Rectal smooth muscle tissue (tissue), 1 donor: ENCODE measurements around the gene ENPP7.

Experiments used
- H3K27ac ChIP-seq: one replicate; pipeline ENCODE4 v1.7.0; 2013; ENCODE audit warnings: low read depth, low read length, inconsistent platforms
- H3K27me3 ChIP-seq: one replicate; pipeline ENCODE4 v1.7.0; 2013; ENCODE audit warnings: low read length; ENCODE audit not compliant: control insufficient read depth, insufficient read depth
- H3K36me3 ChIP-seq: one replicate; pipeline ENCODE4 v1.7.0; 2013; ENCODE audit warnings: low read length; ENCODE audit not compliant: control insufficient read depth, insufficient read depth
- H3K4me1 ChIP-seq: one replicate; pipeline ENCODE4 v1.7.0; 2013; ENCODE audit warnings: low read length; ENCODE audit not compliant: control insufficient read depth, insufficient read depth
- H3K4me3 ChIP-seq: one replicate; pipeline ENCODE4 v1.7.0; 2013; ENCODE audit warnings: low read length
- H3K9ac ChIP-seq: one replicate; pipeline ENCODE4 v1.7.0; 2013; ENCODE audit warnings: low read length

The ENPP7 gene

DNA sequence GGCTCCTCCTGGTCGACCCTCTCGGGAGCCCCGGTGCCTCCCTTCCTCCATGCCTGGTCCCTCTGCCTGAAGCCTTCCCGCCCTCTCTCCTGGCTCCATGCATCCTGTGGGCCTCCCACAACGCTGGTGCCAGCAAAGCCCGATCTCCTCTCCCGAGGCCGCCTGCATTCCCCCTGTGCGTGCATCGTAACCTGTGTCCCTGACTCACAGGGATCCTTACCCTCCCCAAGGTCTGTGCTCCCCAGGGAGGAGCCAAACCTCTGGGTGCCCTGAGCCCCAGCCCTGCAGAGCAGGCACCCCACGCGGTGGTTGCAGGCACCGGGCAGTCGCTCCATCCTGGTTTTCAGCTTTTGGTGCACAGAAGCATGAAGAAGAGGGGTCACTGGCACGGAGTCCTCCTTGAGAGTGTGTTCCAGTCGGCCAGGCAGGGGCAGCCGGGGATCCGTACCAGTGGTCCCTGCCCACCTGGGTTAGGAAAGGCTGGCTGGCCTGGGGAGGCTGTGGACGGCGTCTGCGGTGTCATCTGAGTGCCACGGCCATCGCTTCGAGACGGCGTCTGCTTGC lies 1.8 kb upstream of the ENPP7 start:
- no peak overlapping the region for H3K27ac ChIP-seq
- no peaks in the 10 kb centered on the region for H3K27me3 ChIP-seq
- no peaks in the 10 kb centered on the region for H3K4me1 ChIP-seq
- H3K9ac ChIP-seq: no peak overlapping the region
- H3K36me3 ChIP-seq: no peaks in the 10 kb centered on the region
- peak overlapping the region; percentile 44 for H3K4me3 ChIP-seq

DNA sequence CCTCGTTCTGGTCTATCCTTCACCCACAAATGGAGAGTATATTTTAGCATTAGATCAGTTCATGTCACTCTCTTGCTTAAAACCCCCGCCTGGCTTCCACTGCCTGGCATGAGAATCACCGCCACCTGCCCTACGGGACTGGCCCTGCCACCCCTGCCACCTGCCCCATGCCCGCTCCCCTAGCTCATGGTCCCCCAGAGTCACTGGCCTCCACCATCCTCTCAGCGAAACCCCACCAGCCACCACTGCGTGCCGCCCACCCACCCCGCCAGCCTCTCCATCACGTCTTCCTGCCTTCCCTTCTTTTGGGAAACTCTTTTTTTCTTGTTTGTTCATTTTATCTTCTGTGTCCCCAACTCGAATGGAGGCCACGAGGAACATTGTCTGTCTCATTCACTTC lies 982 bp upstream of the ENPP7 start:
- H3K9ac ChIP-seq: no peak overlapping the region
- no peak overlapping the region for H3K4me3 ChIP-seq
- no peaks in the 10 kb centered on the region for H3K27me3 ChIP-seq
- H3K27ac ChIP-seq: no peak overlapping the region
- H3K36me3 ChIP-seq: no peaks in the 10 kb centered on the region
- H3K4me1 ChIP-seq: no peaks in the 10 kb centered on the region

DNA sequence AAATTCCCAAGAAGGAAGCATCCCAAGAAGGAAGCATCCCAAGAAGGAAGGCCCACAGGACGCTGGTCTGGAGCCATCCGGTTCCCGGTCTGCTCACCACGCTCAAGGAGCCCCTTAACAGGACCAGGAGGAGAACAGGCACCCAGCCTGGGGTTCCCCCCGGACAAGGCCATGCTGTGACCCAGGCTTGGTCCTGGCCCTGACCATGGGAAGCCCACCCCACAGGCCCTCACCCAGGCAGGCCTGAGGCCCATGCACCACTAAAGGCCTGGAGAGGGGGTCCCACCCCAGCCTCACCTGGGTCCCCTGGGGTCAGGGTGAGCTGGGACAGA lies 340 bp upstream of the ENPP7 start:
- Histone ChIP-seq H3K36me3 (no peaks in the 10 kb centered on the region), H3K9ac (no peak overlapping the region), H3K4me1 (no peaks in the 10 kb centered on the region), H3K4me3 (no peak overlapping the region), H3K27ac (no peak overlapping the region), H3K27me3 (no peaks in the 10 kb centered on the region)

DNA sequence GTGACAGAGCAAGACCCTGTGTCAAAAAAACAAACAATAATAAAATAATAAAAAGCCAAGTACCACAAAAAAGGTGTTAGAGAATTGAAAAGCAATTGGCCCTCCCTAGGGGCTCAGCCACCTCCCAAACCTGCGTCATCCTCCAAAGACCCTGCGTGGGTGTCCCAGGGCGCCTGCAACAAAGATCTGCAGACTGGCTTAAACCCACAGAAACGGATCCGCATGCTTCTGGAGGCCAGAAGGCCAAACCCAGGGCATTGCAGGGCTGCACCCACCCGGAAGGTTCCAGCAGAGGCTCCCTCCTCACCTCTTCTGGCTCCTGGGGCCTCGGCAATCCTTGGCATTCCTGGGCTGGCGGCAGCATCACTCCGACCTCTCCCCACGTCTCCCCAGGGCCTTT lies 1.5 kb downstream of the ENPP7 start:
- Histone ChIP-seq H3K27ac (no peak overlapping the region), H3K9ac (no peak overlapping the region), H3K36me3 (no peaks in the 10 kb centered on the region), H3K27me3 (no peaks in the 10 kb centered on the region), H3K4me3 (peak overlapping the region; percentile 52), H3K4me1 (no peaks in the 10 kb centered on the region)

DNA sequence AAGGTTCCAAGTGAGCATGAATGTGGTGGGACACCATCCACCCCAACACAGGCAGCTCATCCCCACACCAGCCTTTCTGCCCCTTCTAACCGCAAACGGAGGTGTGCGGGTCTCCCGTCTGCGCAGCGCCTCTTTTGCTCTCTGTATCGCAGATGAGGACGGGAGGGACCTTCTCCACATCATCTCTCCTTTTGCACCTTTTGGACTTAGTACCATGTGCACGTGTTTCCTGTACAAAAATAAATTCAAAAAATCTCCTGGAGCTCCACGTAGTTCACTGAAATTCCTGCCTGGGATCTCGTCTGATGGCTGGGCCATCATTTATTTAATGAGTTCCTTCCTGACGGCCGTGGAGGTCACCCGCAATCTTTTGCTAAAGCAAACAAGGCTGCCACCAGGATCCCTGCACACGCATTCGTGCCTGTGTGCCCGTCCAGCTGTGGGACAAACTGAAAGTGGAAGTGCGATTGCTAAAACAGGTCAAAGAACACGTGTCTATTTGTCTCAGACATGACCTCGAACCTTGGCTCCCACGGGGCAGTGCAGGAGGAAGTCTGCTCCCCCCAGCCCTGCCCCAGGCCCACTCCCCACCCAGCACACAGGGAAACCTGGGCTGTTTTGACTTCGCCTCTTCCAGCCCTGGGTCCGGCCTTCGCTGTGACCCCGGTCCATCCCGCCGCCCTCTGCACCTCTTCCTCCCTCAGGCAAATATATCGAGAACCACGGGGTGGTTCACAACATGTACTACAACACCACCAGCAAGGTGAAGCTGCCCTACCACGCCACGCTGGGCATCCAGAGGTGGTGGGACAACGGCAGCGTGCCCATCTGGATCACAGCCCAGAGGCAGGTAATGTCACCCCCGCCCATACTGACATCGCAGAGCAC lies 2.3 kb downstream of the ENPP7 start:
- H3K9ac ChIP-seq: no peak overlapping the region
- no peak overlapping the region for H3K27ac ChIP-seq
- no peaks in the 10 kb centered on the region for H3K36me3 ChIP-seq
- no peaks in the 10 kb centered on the region for H3K4me1 ChIP-seq
- peak overlapping the region; percentile 52 for H3K4me3 ChIP-seq
- peaks cover 3% of the 10 kb centered on the region for H3K27me3 ChIP-seq

DNA sequence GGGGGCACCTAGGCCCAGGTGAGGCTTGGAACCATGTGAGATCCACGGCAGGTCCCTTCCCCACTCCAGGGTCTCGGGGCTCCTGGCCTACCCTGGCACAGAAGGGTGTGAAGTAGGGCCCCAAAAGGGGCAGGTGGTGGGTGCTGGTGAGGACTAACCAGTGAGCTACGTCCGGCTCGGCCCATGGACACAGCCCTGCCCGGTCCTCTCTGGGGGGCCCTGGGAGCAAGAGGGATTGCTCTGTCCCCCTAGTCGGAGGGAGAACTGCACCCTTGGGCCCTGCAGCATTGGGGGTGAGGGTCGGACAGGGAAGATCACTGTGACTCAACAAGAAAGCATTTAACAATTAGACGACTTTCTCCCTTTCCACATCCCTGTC lies 2.9 kb downstream of the ENPP7 start:
- H3K27me3 ChIP-seq: peaks cover 4% of the 10 kb centered on the region
- H3K4me3 ChIP-seq: peak overlapping the region; percentile 0
- H3K27ac ChIP-seq: no peak overlapping the region
- no peak overlapping the region for H3K9ac ChIP-seq
- no peaks in the 10 kb centered on the region for H3K36me3 ChIP-seq
- no peaks in the 10 kb centered on the region for H3K4me1 ChIP-seq

DNA sequence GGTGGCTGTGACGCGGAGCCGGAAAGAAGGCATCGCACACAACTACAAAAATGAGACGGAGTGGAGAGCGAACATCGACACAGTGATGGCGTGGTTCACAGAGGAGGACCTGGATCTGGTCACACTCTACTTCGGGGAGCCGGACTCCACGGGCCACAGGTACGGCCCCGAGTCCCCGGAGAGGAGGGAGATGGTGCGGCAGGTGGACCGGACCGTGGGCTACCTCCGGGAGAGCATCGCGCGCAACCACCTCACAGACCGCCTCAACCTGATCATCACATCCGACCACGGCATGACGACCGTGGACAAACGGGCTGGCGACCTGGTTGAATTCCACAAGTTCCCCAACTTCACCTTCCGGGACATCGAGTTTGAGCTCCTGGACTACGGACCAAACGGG lies 4.4 kb downstream of the ENPP7 start:
- no peak overlapping the region for H3K27ac ChIP-seq
- no peaks in the 10 kb centered on the region for H3K36me3 ChIP-seq
- no peak overlapping the region for H3K9ac ChIP-seq
- H3K4me1 ChIP-seq: no peaks in the 10 kb centered on the region
- peaks cover 6% of the 10 kb centered on the region for H3K27me3 ChIP-seq
- H3K4me3 ChIP-seq: no peak overlapping the region

DNA sequence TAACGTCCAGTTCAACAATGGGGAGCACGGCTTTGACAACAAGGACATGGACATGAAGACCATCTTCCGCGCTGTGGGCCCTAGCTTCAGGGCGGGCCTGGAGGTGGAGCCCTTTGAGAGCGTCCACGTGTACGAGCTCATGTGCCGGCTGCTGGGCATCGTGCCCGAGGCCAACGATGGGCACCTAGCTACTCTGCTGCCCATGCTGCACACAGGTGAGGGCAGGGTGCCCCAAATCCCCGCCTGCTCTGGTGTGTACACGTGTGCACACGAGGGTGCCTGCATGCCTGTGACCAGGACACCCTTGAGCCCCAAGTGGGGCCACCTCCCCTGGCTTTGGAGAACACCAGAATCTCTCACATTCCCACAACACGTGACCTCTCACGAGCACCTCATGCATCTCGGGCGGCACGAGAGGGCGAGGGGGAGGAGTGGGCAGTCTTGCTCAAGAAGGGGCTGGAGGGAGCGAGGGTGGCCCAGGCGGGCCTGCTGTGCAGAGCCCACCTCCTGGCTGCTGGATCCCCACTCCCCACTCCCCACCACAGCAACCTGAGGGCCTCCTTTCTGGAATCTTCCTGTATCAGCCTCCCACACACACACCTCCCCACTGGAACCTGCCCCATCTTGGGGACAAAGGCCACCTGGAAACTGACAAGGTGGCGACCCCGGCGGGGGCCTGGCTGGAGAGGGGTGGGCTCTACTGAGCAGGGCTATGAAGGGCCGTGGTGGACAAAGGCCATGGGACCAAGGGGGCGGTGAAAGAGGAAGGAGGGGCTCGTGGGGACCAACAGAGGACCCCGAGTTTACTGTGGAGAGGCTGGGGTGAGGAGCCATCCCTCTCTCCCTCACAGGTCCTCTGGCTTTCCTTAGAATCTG lies 6.5 kb downstream of the ENPP7 start:
- no peaks in the 10 kb centered on the region for H3K36me3 ChIP-seq
- H3K4me3 ChIP-seq: no peak overlapping the region
- no peak overlapping the region for H3K27ac ChIP-seq
- H3K9ac ChIP-seq: no peak overlapping the region
- H3K4me1 ChIP-seq: no peaks in the 10 kb centered on the region
- H3K27me3 ChIP-seq: peaks cover 11% of the 10 kb centered on the region

DNA sequence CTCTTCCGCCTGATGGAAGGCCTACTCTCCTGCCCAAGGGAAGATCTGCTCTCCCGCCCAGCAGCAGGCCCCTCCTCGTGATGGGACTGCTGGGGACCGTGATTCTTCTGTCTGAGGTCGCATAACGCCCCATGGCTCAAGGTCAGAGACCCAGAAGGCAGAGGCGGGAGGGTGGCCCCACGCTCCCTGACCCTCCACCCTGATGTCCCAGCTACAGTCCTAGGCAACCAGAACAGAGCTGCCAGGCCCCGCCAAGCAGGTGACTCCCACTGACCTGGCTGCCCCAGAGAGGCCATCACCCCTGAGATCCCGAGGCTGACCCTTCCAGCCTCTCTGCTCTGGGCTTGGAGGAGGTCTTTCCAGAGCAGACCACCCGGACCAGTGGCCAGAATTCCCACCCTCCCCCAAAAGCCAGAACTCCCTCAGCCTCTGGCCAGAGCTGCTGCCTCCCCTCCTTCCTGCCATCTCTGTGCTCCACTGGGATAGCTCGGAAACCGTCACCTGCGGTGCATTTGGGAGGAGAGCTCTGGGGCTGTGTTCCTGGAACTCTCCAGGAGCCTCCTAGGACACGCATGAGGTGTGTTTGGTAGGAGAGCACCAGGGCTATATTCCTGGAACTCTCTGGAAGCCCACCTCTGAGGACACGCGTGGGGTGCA lies 7.3 kb downstream of the ENPP7 start:
- H3K4me3 ChIP-seq: no peak overlapping the region
- no peaks in the 10 kb centered on the region for H3K36me3 ChIP-seq
- peaks cover 14% of the 10 kb centered on the region for H3K27me3 ChIP-seq
- H3K27ac ChIP-seq: no peak overlapping the region
- H3K4me1 ChIP-seq: no peaks in the 10 kb centered on the region
- H3K9ac ChIP-seq: no peak overlapping the region

DNA sequence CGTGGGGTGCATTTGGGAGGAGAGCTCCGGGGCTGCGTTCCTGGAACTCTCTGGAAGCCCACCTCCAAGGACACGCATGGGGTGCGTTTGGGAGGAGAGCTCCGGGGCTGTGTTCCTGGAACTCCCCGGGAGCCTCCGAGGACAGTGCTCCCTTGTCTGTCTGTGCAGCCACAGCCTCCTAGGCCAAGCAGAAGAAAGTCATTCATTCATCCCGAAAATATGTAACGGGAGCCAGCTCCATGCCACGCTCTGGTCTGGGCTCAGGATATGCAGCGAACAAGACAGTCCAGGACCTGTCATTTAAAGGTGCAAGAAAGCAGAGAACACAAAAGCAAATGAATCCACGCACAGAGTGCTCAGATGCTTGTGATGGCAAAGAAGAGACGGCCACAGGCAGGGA lies 7.9 kb downstream of the ENPP7 start:
- H3K27ac ChIP-seq: no peak overlapping the region
- H3K9ac ChIP-seq: no peak overlapping the region
- no peaks in the 10 kb centered on the region for H3K4me1 ChIP-seq
- peaks cover 15% of the 10 kb centered on the region for H3K27me3 ChIP-seq
- no peak overlapping the region for H3K4me3 ChIP-seq
- H3K36me3 ChIP-seq: no peaks in the 10 kb centered on the region

DNA sequence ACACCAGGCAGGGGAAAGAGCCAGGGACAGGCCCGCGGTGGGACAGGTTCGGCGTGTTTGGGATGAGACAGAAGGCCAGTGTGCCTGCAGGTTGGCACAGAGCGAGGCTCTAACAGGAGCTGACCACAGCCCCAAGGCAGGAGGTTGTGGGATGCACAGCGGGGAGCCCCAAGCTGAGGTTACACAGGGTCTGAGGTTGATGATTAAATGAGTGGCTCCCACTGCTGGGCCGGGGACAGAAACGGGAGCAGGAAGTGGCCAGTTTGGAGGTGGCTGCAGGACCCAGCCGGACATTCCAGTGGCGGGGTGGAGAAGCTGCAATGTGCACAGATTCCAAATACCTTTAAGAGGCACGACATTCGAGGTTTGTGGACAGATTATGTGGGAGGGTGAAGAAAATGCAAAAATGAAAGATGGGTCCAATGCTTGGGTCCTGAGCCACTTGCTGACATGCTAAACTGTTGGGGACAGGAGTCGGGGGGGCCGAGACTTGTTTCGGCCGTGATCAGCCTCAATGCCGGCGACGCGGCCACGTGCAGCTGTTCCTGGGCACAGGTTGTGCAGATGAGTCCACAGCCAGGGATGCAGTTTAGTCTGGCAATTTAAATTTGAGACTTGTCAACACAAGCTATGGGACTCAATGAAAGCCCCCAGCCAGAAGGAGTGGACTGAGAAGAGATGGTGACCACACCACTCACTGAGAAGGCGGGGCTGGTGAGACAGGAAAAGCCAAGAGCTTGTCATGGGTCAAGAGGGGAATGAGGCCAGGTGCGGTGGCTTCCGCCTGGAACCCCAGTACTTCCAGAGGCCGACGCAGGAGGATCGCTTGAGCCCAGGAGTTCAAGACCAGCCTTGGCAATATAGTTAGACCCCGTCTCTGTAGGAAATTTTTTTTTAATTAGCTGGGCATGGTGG lies 8.7 kb downstream of the ENPP7 start:
- H3K36me3 ChIP-seq: no peaks in the 10 kb centered on the region
- no peak overlapping the region for H3K27ac ChIP-seq
- H3K4me1 ChIP-seq: no peaks in the 10 kb centered on the region
- H3K9ac ChIP-seq: no peak overlapping the region
- no peak overlapping the region for H3K4me3 ChIP-seq
- peaks cover 15% of the 10 kb centered on the region for H3K27me3 ChIP-seq
